Suprapubic skin (tissue), 4 donors: ENCODE results near the gene CLBA1.

ENCODE experiments used
- CTCF ChIP-seq, 2 donors: fragments of 200-600 bp in 1 of 2; fragments of 450-650 bp in 1 of 2; sonication (generic) in 1 of 2; IDR thresholded peaks; one replicate each; pipeline ENCODE4 v1.5.1; 2016 to 2019; ENCODE audit warnings: antibody characterized with exemption in 2 of 2, mild to moderate bottlenecking in 1 of 2, moderate library complexity in 1 of 2
- EP300 ChIP-seq: sonication (generic); formaldehyde crosslinking; IDR thresholded peaks from one replicate; pipeline ENCODE4 v1.6.1; 2017; ENCODE audit warnings: antibody characterized with exemption
- POLR2A ChIP-seq, 2 donors: fragments of 450-650 bp; IDR thresholded peaks; one replicate each; pipeline ENCODE4 v1.6.1; 2017; ENCODE audit warnings: antibody characterized with exemption in 2 of 2, mild to moderate bottlenecking in 2 of 2, moderate library complexity in 2 of 2
- POLR2AphosphoS5 ChIP-seq, 3 donors: sonication (generic); formaldehyde crosslinking; IDR thresholded peaks; one replicate each; pipeline ENCODE4 v1.6.1; 2017; ENCODE audit warnings: antibody characterized with exemption in 3 of 3

- no peak for TF ChIP-seq CTCF (IDR thresholded peaks at IDR 0.05)
- TF ChIP-seq EP300 = no peak
- no peak for TF ChIP-seq POLR2A (IDR thresholded peaks at IDR 0.05)
- TF ChIP-seq POLR2AphosphoS5 (IDR thresholded peaks at IDR 0.05) = no peak
These were observed 47.2 kb upstream of the CLBA1 start for GRCh38 chr14:104938436-104938835.
